Esophagus (tissue), 2 donors: Measurements from ENCODE around the gene PRSS57. TPM values are rescaled to one million over a fixed set of nuclear protein-coding genes. Genes with fewer than 3 reads are reported as not detected.
"Not testable (repeated sequence)": the region's sequence is repeated elsewhere in the genome, so short reads cannot be mapped to it uniquely, and the experiment has no call there.

ENCODE experiments used
- H3K27ac ChIP-seq, 2 donors: one replicate each; pipeline ENCODE4 v1.5.1; 2013; ENCODE audit warnings: low read depth in 2 of 2, mild to moderate bottlenecking in 2 of 2, inconsistent platforms in 1 of 2, low read length in 1 of 2, moderate library complexity in 1 of 2
- H3K27me3 ChIP-seq, 2 donors: one replicate each; pipeline ENCODE4 v1.6.1; 2013; ENCODE audit warnings: low read length in 2 of 2, control low read depth in 1 of 2, mild to moderate bottlenecking in 1 of 2; ENCODE audit not compliant: insufficient read depth in 2 of 2, control insufficient read depth in 1 of 2
- H3K36me3 ChIP-seq, 2 donors: one replicate each; pipeline ENCODE4 v1.6.1; 2013; ENCODE audit warnings: low read length in 1 of 2; ENCODE audit not compliant: control insufficient read depth in 2 of 2, insufficient read depth in 2 of 2
- H3K4me1 ChIP-seq, 2 donors: one replicate each; pipeline ENCODE4 v1.6.1; 2013; ENCODE audit warnings: low read length in 1 of 2; ENCODE audit not compliant: control insufficient read depth in 2 of 2, insufficient read depth in 2 of 2
- H3K4me3 ChIP-seq, 2 donors: one replicate each; pipeline ENCODE4 v1.5.1; 2013; ENCODE audit warnings: low read length in 2 of 2, mild to moderate bottlenecking in 2 of 2, low read depth in 1 of 2, moderate library complexity in 1 of 2
- H3K9me3 ChIP-seq, 2 donors: one replicate each; pipeline ENCODE4 v1.6.1; 2013; ENCODE audit warnings: mild to moderate bottlenecking in 2 of 2, low read depth in 1 of 2, low read length in 1 of 2, moderate library complexity in 1 of 2; ENCODE audit not compliant: control insufficient read depth in 2 of 2, insufficient read depth in 1 of 2
- WGBS, 2 donors: extraction: QIAGEN DNeasy Blood & Tissue Kit; methylation state at CpG; one replicate each; pipeline ENCODE4 v1.1.7; 2013; 5-methylcytosine and 5-hydroxymethylcytosine counted together
- polyA plus RNA-seq, 2 donors: library from polyadenylated mRNA; stranded (reverse); fragments of 200-250 nt; gene quantifications; one replicate each; pipeline ENCODE4 v1.2.3, GENCODE V29; 2013
- donor health status: healthy with polysubstance abuse.
- donor health status: Bipolar disorder and iron deficiency.

The PRSS57 gene
- not detected for polyA plus RNA-seq

GRCh38 chr19:695352-695949 lies at the start of gene PRSS57:
TSS of gene PRSS57 (minus strand) at chr19:695452. CDS start at chr19:695430, 22 bp downstream.
- Histone ChIP-seq H3K27ac (no peak within 1 kb of the TSS), H3K36me3 (no peaks in the 10 kb centered on the region), H3K9me3 (no peaks in the 10 kb centered on the region), H3K27me3 (no peaks in the 10 kb centered on the region), H3K4me3 (no peak within 1 kb of the TSS), H3K4me1 (no peaks in the 10 kb centered on the region)
- 59% methylated on average over 29 to 31 of the region's 31 CpGs for WGBS, 2 donors

- H3K4me3 ChIP-seq: no peak overlapping the region
- H3K4me1 ChIP-seq: no peaks in the 10 kb centered on the region
- H3K27me3 ChIP-seq: no peaks in the 10 kb centered on the region
- no peaks in the 10 kb centered on the region for H3K36me3 ChIP-seq
- peaks cover 4 to 6% of the 10 kb centered on the region in 2 donors for H3K9me3 ChIP-seq
- no peak overlapping the region for H3K27ac ChIP-seq
- 48 to 59% methylated on average over 13 of the region's 13 CpGs for WGBS, 2 donors
Observed at GRCh38 chr19:743168-743687, 48.0 kb upstream of the PRSS57 start.

DNA sequence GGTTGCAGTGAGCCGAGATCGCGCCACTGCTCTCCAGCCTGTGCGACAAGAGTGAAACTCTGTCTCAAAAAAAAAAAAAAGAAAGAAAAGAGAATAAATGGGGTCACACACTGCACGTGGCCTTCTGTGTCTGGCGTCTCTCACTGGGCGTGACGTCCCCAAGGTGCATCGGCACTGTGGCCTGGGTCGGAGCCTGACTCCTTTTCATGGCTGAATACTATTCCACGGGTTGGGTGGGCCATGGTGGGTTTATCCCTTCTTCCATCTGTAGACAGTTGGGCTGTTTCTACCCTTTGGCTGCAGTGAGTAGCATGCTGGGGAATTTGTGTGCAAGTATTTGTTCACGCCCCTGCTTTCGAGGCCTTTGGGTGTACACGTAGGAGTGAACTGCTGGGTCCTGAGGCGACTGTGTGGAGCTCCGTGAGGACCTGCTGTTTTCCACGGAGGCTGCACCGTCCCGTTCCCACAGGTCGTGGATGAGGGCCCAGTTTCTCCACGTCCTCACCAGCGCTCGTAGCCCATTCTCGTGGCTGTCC lies 47.4 kb upstream of the PRSS57 start:
- Histone ChIP-seq H3K27me3 (no peaks in the 10 kb centered on the region), H3K4me1 (no peaks in the 10 kb centered on the region), H3K9me3 (peaks cover 2 to 3% of the 10 kb centered on the region in 2 donors), H3K4me3 (no peak overlapping the region), H3K36me3 (no peaks in the 10 kb centered on the region), H3K27ac (no peak overlapping the region)
- WGBS, 2 donors: 91 to 94% methylated on average over 24 of the region's 24 CpGs

GRCh38 chr19:741506-742131 lies 46.4 kb upstream of the PRSS57 start:
- 73 to 78% methylated on average over 16 to 17 of the region's 19 CpGs for WGBS, 2 donors
- Histone ChIP-seq H3K36me3 (no peaks in the 10 kb centered on the region), H3K9me3 (no peaks in the 10 kb centered on the region), H3K4me3 (no peak overlapping the region), H3K27ac (no peak overlapping the region), H3K27me3 (no peaks in the 10 kb centered on the region), H3K4me1 (no peaks in the 10 kb centered on the region)

- H3K27me3 ChIP-seq, H3K27ac ChIP-seq, H3K4me3 ChIP-seq, H3K4me1 ChIP-seq, H3K36me3 ChIP-seq, H3K9me3 ChIP-seq: not testable (repeated sequence)
- 80 to 83% methylated on average over 14 to 16 of the region's 16 CpGs for WGBS, 2 donors
Observed at GRCh38 chr19:740816-741505, 45.7 kb upstream of the PRSS57 start.

GRCh38 chr19:739998-740715 lies 44.9 kb upstream of the PRSS57 start:
- 82 to 91% methylated on average over 29 to 36 of the region's 36 CpGs for WGBS, 2 donors
- no peaks in the 10 kb centered on the region for H3K4me1 ChIP-seq

GRCh38 chr19:738509-739128 lies 43.4 kb upstream of the PRSS57 start:
- Histone ChIP-seq H3K36me3 (no peaks in the 10 kb centered on the region), H3K27me3 (no peaks in the 10 kb centered on the region), H3K27ac (no peak overlapping the region), H3K4me3 (no peak overlapping the region), H3K4me1 (no peaks in the 10 kb centered on the region), H3K9me3 (no peaks in the 10 kb centered on the region)
- 75 to 88% methylated on average over 22 to 23 of the region's 23 CpGs for WGBS, 2 donors

More at GRCh38 chr19:739998-740715, 44.9 kb upstream of the PRSS57 start:
- no peak overlapping the region for H3K4me3 ChIP-seq
- H3K27me3 ChIP-seq: no peaks in the 10 kb centered on the region
- no peaks in the 10 kb centered on the region for H3K36me3 ChIP-seq
- no peaks in the 10 kb centered on the region for H3K9me3 ChIP-seq
- H3K27ac ChIP-seq: no peak overlapping the region

DNA sequence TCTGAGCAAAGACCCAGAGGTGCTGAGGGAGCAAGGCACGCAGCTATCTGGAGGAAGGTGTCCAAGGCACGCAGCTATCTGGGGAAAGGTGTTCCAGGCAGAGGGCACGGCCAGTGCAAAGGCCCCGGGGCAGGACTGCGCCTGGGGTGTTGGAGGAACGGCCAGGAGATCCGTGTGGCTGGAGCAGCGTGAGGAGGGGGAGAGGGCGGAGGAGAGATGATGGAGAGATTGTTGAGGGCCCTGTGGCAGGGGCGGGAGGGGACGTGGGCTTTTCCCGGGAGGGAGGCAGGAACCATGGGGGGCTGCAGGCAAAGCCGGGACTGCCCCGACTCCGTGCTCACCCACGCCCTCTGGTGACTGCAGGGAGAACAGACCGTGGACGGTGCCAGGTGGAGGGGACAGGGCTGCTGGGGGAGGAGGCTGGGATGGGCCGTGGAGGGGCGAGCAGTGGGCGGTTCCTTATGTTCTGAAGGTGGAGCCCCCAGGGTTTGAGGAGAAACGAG lies 42.4 kb upstream of the PRSS57 start:
- Histone ChIP-seq H3K9me3 (no peaks in the 10 kb centered on the region), H3K4me3 (no peak overlapping the region), H3K27me3 (no peaks in the 10 kb centered on the region), H3K27ac (no peak overlapping the region), H3K4me1 (no peaks in the 10 kb centered on the region), H3K36me3 (no peaks in the 10 kb centered on the region)
- 32 to 42% methylated on average over 21 to 22 of the region's 22 CpGs for WGBS, 2 donors

GRCh38 chr19:736125-736524 lies 40.9 kb upstream of the PRSS57 start:
- no peaks in the 10 kb centered on the region for H3K9me3 ChIP-seq
- no peaks in the 10 kb centered on the region for H3K36me3 ChIP-seq
- H3K4me1 ChIP-seq: no peaks in the 10 kb centered on the region
- 58 to 80% methylated on average over 23 to 32 of the region's 32 CpGs for WGBS, 2 donors
- no peak overlapping the region for H3K4me3 ChIP-seq
- no peak overlapping the region for H3K27ac ChIP-seq
- no peaks in the 10 kb centered on the region for H3K27me3 ChIP-seq
